OCI-LY7 (cell line): ENCODE data around the gene PPL.

Experiments used
- CTCF ChIP-seq: fragments of 200-600 bp; sonication (generic); conservative IDR thresholded peaks from 2 replicates; pipeline ENCODE4 v1.5.1; 2014; ENCODE audit warnings: mild to moderate bottlenecking, antibody characterized with exemption, low read length, moderate library complexity, mixed read lengths
- EZH2phosphoT487 ChIP-seq: fragments of 200-600 bp; sonication (generic); IDR thresholded peaks from 2 replicates; pipeline ENCODE4 v1.6.1; 2018; ENCODE audit warnings: low read depth, borderline replicate concordance, mild to moderate bottlenecking, mixed run types, antibody characterized with exemption, low read length, moderate library complexity, mixed read lengths

- TF ChIP-seq CTCF: no peak
- TF ChIP-seq EZH2phosphoT487: no peak
Measured at GRCh38 chr16:4976611-4977145, 39.7 kb upstream of the PPL start.
